HepG2 (cell line): ENCODE data around the gene TAF1B. TPM values are rescaled to one million over a fixed set of nuclear protein-coding genes. Genes with fewer than 3 reads are reported as not detected.

Source experiments
- CCAR2 ChIP-seq: fragments of 200-400 bp; formaldehyde crosslinking; optimal IDR thresholded peaks from 2 replicates; pipeline ENCODE3; 2018; ENCODE audit warnings: low read depth, mild to moderate bottlenecking, low read length, moderate library complexity
- CEBPZ ChIP-seq: IDR thresholded peaks from 2 replicates; pipeline ENCODE4 v1.6.1; 2012; ENCODE audit warnings: low read length, improper control_type of control experiment
- DMAP1 ChIP-seq: IDR thresholded peaks from 2 replicates; pipeline ENCODE4 v1.6.1; 2016
- HNRNPUL1 ChIP-seq: fragments of 200-400 bp; formaldehyde crosslinking; IDR thresholded peaks from 2 replicates; pipeline ENCODE4 v1.6.1; 2017; ENCODE audit warnings: low read depth, mild to moderate bottlenecking, low read length, moderate library complexity
- IKZF5 ChIP-seq: IDR thresholded peaks from 2 replicates; pipeline ENCODE4 v1.6.1; 2018; ENCODE audit warnings: missing genetic modification reagents, mild to moderate bottlenecking, missing compliant biosample characterization
- MTA1 ChIP-seq: sonication (generic); formaldehyde crosslinking; IDR thresholded peaks from 2 replicates; pipeline ENCODE4 v1.4.0; 2020; ENCODE audit warnings: missing genetic modification reagents, mild to moderate bottlenecking, borderline replicate concordance
- RCOR2 ChIP-seq: IDR thresholded peaks from 2 replicates; pipeline ENCODE4 v1.6.1; 2016; ENCODE audit warnings: missing biosample characterization, missing genetic modification reagents
- RXRA ChIP-seq: sonication (generic); formaldehyde crosslinking; IDR thresholded peaks from 2 replicates; pipeline ENCODE4 v1.5.1; 2020; ENCODE audit warnings: missing genetic modification reagents
- SNRNP70 ChIP-seq: fragments of 200-400 bp; formaldehyde crosslinking; IDR thresholded peaks from 2 replicates; pipeline ENCODE4 v1.6.1; 2017; ENCODE audit warnings: mild to moderate bottlenecking, low read depth, low read length, moderate library complexity
- SP2 ChIP-seq: sonication (generic); formaldehyde crosslinking; IDR thresholded peaks from 2 replicates; pipeline ENCODE4 v1.5.1; 2020; ENCODE audit warnings: mild to moderate bottlenecking, missing genetic modification reagents
- THAP11 ChIP-seq: IDR thresholded peaks from 2 replicates; pipeline ENCODE4 v1.6.1; 2016; ENCODE audit warnings: missing biosample characterization, missing genetic modification reagents
- THAP9 ChIP-seq: sonication (generic); formaldehyde crosslinking; IDR thresholded peaks from 2 replicates; pipeline ENCODE4; 2020; ENCODE audit warnings: missing genetic modification reagents, mild to moderate bottlenecking, borderline replicate concordance
- TRAFD1 ChIP-seq: sonication (generic); formaldehyde crosslinking; IDR thresholded peaks from 2 replicates; pipeline ENCODE4 v1.5.1; 2020; ENCODE audit warnings: missing genetic modification reagents, mild to moderate bottlenecking, borderline replicate concordance
- ZFP36 ChIP-seq: fragments of 150-350 bp; IDR thresholded peaks from 2 replicates; pipeline ENCODE4 v1.6.1; 2018; ENCODE audit warnings: borderline replicate concordance, low read length, low read depth; ENCODE audit not compliant: partially characterized antibody
- ZFP62 ChIP-seq: sonication (generic); formaldehyde crosslinking; IDR thresholded peaks from 2 replicates; pipeline ENCODE4 v1.4.0; 2020; ENCODE audit warnings: missing genetic modification reagents
- ZMAT5 ChIP-seq: sonication (generic); formaldehyde crosslinking; IDR thresholded peaks from 2 replicates; pipeline ENCODE4 v1.5.0; 2020; ENCODE audit warnings: mild to moderate bottlenecking, low read depth, missing genetic modification reagents, borderline replicate concordance
- ZNF362 ChIP-seq: sonication (generic); formaldehyde crosslinking; IDR thresholded peaks from 2 replicates; pipeline ENCODE4 v1.4.0; 2020; ENCODE audit warnings: missing genetic modification reagents, mild to moderate bottlenecking, borderline replicate concordance
- ZNF446 ChIP-seq: sonication (generic); formaldehyde crosslinking; IDR thresholded peaks from 2 replicates; pipeline ENCODE4 v1.5.0; 2020; ENCODE audit warnings: mild to moderate bottlenecking, missing genetic modification reagents
- ZNF768 ChIP-seq: sonication (generic); formaldehyde crosslinking; IDR thresholded peaks from 2 replicates; pipeline ENCODE4 v1.4.0; 2020; ENCODE audit warnings: missing genetic modification reagents
- polyA plus RNA-seq, 8 experiments: library from polyadenylated mRNA; depleted of rRNA in 3 of 8; stranded (reverse) in 7 of 8; unstranded in 1 of 8; fragments of >200 nt; fragmentation: Illumina TruSeq in 4 of 8; extraction: Trizol in 4 of 8; gene quantifications; 2 replicates each; pipeline versions ENCODE4 v1.2.1 to v1.2.3, GENCODE V29; 2011 to 2016; ENCODE audit warnings: low read depth in 4 of 8, missing spikeins in 1 of 8, mixed read lengths in 1 of 8; ENCODE audit not compliant: insufficient read depth in 1 of 8
- total RNA-seq, 5 experiments: library from RNA; depleted of rRNA; stranded (reverse); fragments of >200 nt; fragmentation: Illumina TruSeq; extraction: Trizol; gene quantifications; 2 replicates each; pipeline ENCODE4 v1.2.3, GENCODE V29; 2016; ENCODE audit warnings: low read depth in 1 of 5

Gene TAF1B
- total and polyA plus RNA-seq, 2 of the 13 experiments (the other 11 are each of a cell fraction or from before 2014, with no cell fraction given), result 13.3 to 27.7 TPM

- TF ChIP-seq ZNF768 (CRISPR knock-in tag) (0 out of 2 replicates have a peak, but pooled peaks have one; percentile 37), HNRNPUL1 (no peak), ZMAT5 (CRISPR knock-in tag) (no peak), SNRNP70 (no peak), THAP11 (CRISPR knock-in tag) (no peak), ZNF362 (CRISPR knock-in tag) (no peak), RCOR2 (CRISPR knock-in tag) (no peak), THAP9 (no peak), CEBPZ (no peak), ZFP36 (no peak), RXRA (CRISPR knock-in tag) (no peak; the same call in 1 of the 2 replicates), ZFP62 (CRISPR knock-in tag) (no peak), MTA1 (CRISPR knock-in tag) (no peak), ZNF446 (CRISPR knock-in tag) (peak; percentile 70; the same call in 1 of the 2 replicates), IKZF5 (no peak), DMAP1 (CRISPR knock-in tag) (no peak), CCAR2 (no peak), TRAFD1 (CRISPR knock-in tag) (no peak), SP2 (CRISPR knock-in tag) (no peak)
These were observed 42.1 kb upstream of the TAF1B start (continued) for GRCh38 chr2:9800975-9801726.
